ENCODE data around the gene ACAD8. TPM values are rescaled to one million over a fixed set of nuclear protein-coding genes. Genes with fewer than 3 reads are reported as not detected.

ACAD8 gene
- total and polyA plus RNA-seq, 2 of the 8 experiments (the other 6 are each of a cell fraction or from before 2014, with no cell fraction given): 45.8 to 52.7 TPM

GRCh38 chr11:134228625-134229024 is 24.7 kb upstream of the ACAD8 start:
- Histone ChIP-seq H3K4me1 (replicated peaks in 1 of 4; ENCODE audit: control insufficient read depth in 3 of 4, insufficient read depth in 4 of 4, low read length in 3 of 4) (peaks cover 0 to 5% (median 2%) of the 10 kb centered on the region in 4 experiments; a peak in 5 of 7 replicates), H3K23ac (ENCODE audit: insufficient read length) (no peak overlapping the region), H2BK15ac (ENCODE audit: low read length) (no peak overlapping the region), H3K27ac (ENCODE audit: low read depth, low read length) (no peak overlapping the region), H3K23me2 (ENCODE audit: low read depth, low read length) (peaks cover 15% of the 10 kb centered on the region), H4K91ac (replicated peaks; ENCODE audit: insufficient read length, low read length) (no peak overlapping the region), H4K20me1 (replicated peaks in 1 of 2; ENCODE audit: control insufficient read depth in 1 of 2, insufficient read depth in 2 of 2, low read length in 2 of 2) (peaks cover 0 to 8% of the 10 kb centered on the region in 2 experiments), H2BK20ac (ENCODE audit: low read length) (no peak overlapping the region), H3K36me3 (ENCODE audit: control insufficient read depth in 2 of 4, insufficient read depth in 4 of 4, low read length in 3 of 4) (no peaks in the 10 kb centered on the region), H3K79me2 (ENCODE audit: control insufficient read depth in 1 of 2, insufficient read depth in 2 of 2, low read length in 2 of 2) (peaks cover 0 to 9% of the 10 kb centered on the region in 2 experiments; a peak in 1 of 4 replicates), H3K4me3 (ENCODE audit: extremely low read depth in 1 of 4, insufficient read depth in 2 of 4, low read depth in 3 of 4, low read length in 4 of 4) (no peak overlapping the region), H4K8ac (ENCODE audit: extremely low read depth, insufficient read depth, low read length) (no peak overlapping the region), H3K4ac (replicated peaks; ENCODE audit: insufficient read length, low read depth, low read length) (no peak overlapping the region), H2AFZ (ENCODE audit: low read length) (no peak overlapping the region), H3K4me2 (ENCODE audit: insufficient read depth in 1 of 2, low read depth in 2 of 2, low read length in 2 of 2) (no peak overlapping the region), H3K79me1 (ENCODE audit: low read depth, low read length) (no peaks in the 10 kb centered on the region; the same call in none of the 2 replicates), H4K5ac (ENCODE audit: insufficient read length, low read depth, low read length) (no peak overlapping the region), H3K9me3 (ENCODE audit: insufficient read depth in 2 of 2, low read depth in 1 of 2, low read length in 1 of 2) (no peaks in the 10 kb centered on the region), H3K18ac (ENCODE audit: extremely low read depth, low read length) (no peak overlapping the region), H2BK12ac (ENCODE audit: low read depth, low read length) (no peak overlapping the region), H2BK120ac (replicated peaks; ENCODE audit: low read depth, low read length) (no peak overlapping the region), H2AK5ac (ENCODE audit: low read depth, low read length) (no peak overlapping the region), H3K9ac (replicated peaks in 1 of 4; ENCODE audit: extremely low read depth in 1 of 4, low read depth in 3 of 4, low read length in 3 of 4) (no peak overlapping the region), H3K14ac (ENCODE audit: insufficient read length) (no peak overlapping the region), H2BK5ac (ENCODE audit: low read depth, low read length) (no peak overlapping the region), H3K27me3 (replicated peaks in 1 of 4; ENCODE audit: control insufficient read depth in 3 of 4, extremely low read depth in 1 of 4, insufficient read depth in 3 of 4, low read length in 3 of 4) (peaks cover 0 to 6% (median 0%) of the 10 kb centered on the region in 4 experiments; a peak in 1 of 7 replicates), H3K56ac (replicated peaks; ENCODE audit: insufficient read length, low read depth, low read length) (no peak overlapping the region)
- FAIRE-seq: no peak
- ChIA-PET CTCF (ENCODE audit: partially characterized antibody) (interaction anchor here (0.6 to 1.4 kb wide), 3 partner anchors 10 to 21 kb away, joined by 3 to 9 read pairs (median 3); no protein-coding TSS in a partner anchor), POLR2A (ENCODE audit: partially characterized antibody) (no interaction called here)
- TF ChIP-seq CTCF (IDR thresholded peaks at IDR 0.05; ENCODE audit: control extremely low read depth in 1 of 3, insufficient read depth in 1 of 3, low read depth in 1 of 3, low read length in 3 of 3) (no peak), KDM1A (IDR thresholded peaks at IDR 0.05; ENCODE audit: borderline replicate concordance, low read length) (no peak), MAFK (IDR thresholded peaks at IDR 0.05; ENCODE audit: low read depth, low read length) (no peak), JUN (IDR thresholded peaks at IDR 0.05; ENCODE audit: low read depth, low read length) (no peak)
- WGBS, 2 experiments (ENCODE audit: extremely low coverage in 1 of 2, insufficient coverage in 1 of 2, insufficient read length in 1 of 2, insufficient replicate concordance in 2 of 2, low coverage in 1 of 2, low lambda C conversion rate in 2 of 2, missing lambda C conversion rate in 1 of 2): 87% methylated on average over 6 of the region's 6 CpGs; no CpG with 5 or more reads in 1 of the 2 experiments
- no peak for DNase-seq (ENCODE audit: low read depth in 1 of 2, low spot score in 2 of 2)

Data from H1 (cell line).